GM19193 (cell line): ENCODE measurements around the gene PLEKHG4.

ENCODE experiments used
- POLR2A ChIP-seq: IDR thresholded peaks from 4 replicates; pipeline ENCODE4 v1.6.1; 2011; ENCODE audit not compliant: insufficient read depth, insufficient read length; ENCODE audit errors: extremely low read depth

Gene PLEKHG4

GRCh38 chr16:67286441-67287235 is 7.3 kb downstream of the PLEKHG4 start:
- TF ChIP-seq POLR2A, result no peak

GRCh38 chr16:67287960-67288359 is 8.6 kb downstream of the PLEKHG4 start:
- no peak for TF ChIP-seq POLR2A

GRCh38 chr16:67291461-67291860 is 12.1 kb downstream of the PLEKHG4 start:
- no peak for TF ChIP-seq POLR2A

GRCh38 chr16:67294171-67294757 is 14.9 kb downstream of the PLEKHG4 start:
- no peak for TF ChIP-seq POLR2A

GRCh38 chr16:67294938-67295361 is 15.6 kb downstream of the PLEKHG4 start:
- TF ChIP-seq POLR2A, result no peak

GRCh38 chr16:67296420-67296819 is 17.1 kb downstream of the PLEKHG4 start:
- no peak for TF ChIP-seq POLR2A

GRCh38 chr16:67298277-67298676 is 18.9 kb downstream of the PLEKHG4 start:
- no peak for TF ChIP-seq POLR2A

- TF ChIP-seq POLR2A, result no peak
These were observed 19.9 kb downstream of the PLEKHG4 start for GRCh38 chr16:67299269-67299668.

- TF ChIP-seq POLR2A, result no peak
These were observed 21.9 kb downstream of the PLEKHG4 start for GRCh38 chr16:67301080-67301782.

GRCh38 chr16:67302076-67302475 is 22.7 kb downstream of the PLEKHG4 start:
- no peak for TF ChIP-seq POLR2A

GRCh38 chr16:67302970-67303369 is 23.6 kb downstream of the PLEKHG4 start:
- no peak for TF ChIP-seq POLR2A

- TF ChIP-seq POLR2A, result no peak
These were observed 24.7 kb downstream of the PLEKHG4 start for GRCh38 chr16:67304020-67304419.

GRCh38 chr16:67305216-67306071 is 26.1 kb downstream of the PLEKHG4 start:
- TF ChIP-seq POLR2A, result no peak

- no peak for TF ChIP-seq POLR2A
These were observed 31.2 kb downstream of the PLEKHG4 start for GRCh38 chr16:67310561-67310960.
